IMR-90 (cell line): ENCODE data around the gene SHB. TPM values are rescaled to one million over a fixed set of nuclear protein-coding genes. Genes with fewer than 3 reads are reported as not detected.

Experiments
- ATAC-seq: fragments of 200-7000 bp; cut with Tn5 transposase; 2 replicates; pipeline ENCODE4 v1.9.1; 2020; ENCODE audit warnings: low read depth, mild to moderate bottlenecking, moderate library complexity
- BruUV-seq: library from RNA; stranded (reverse); fragments of 400-500 nt; replicated peaks from 2 replicates; lab custom pipeline; 2021; lab: Mats Ljungman, UMichigan
- CTCF ChIA-PET: fragments of 300-600 bp; formaldehyde crosslinking; extraction: SDS; loops from one replicate; lab custom pipeline; 2021; ENCODE audit warnings: antibody characterized with exemption; lab: Yijun Ruan, JAX
- POLR2A ChIA-PET: fragments of 300-600 bp; sonication (Branson Sonifier 250); formaldehyde crosslinking; loops from one replicate; lab custom pipeline; 2022; ENCODE audit warnings: antibody characterized with exemption; ENCODE audit not compliant: unreplicated experiment; lab: Charles Lee
- DNase-seq: peaks from one replicate; pipeline ENCODE4 v3.0.0; 2013
- H2AFZ ChIP-seq: replicated peaks from 2 replicates; pipeline ENCODE3; 2013; ENCODE audit warnings: low read length, mild to moderate bottlenecking; ENCODE audit not compliant: poor library complexity
- H2AK5ac ChIP-seq: 2 replicates; pipeline ENCODE4 v1.6.1; 2013; ENCODE audit warnings: low read depth, low read length, inconsistent platforms
- H2AK9ac ChIP-seq: replicated peaks from 2 replicates; pipeline ENCODE3; 2013; ENCODE audit warnings: mild to moderate bottlenecking, low read depth, low read length, moderate library complexity; ENCODE audit not compliant: poor library complexity
- H2BK120ac ChIP-seq: 2 replicates; pipeline ENCODE4 v1.6.1; 2013; ENCODE audit warnings: low read depth, low read length, inconsistent platforms
- H2BK15ac ChIP-seq: 3 replicates; pipeline ENCODE4 v1.6.1; 2013; ENCODE audit warnings: low read depth, low read length, inconsistent platforms
- H2BK20ac ChIP-seq: 2 replicates; pipeline ENCODE4 v1.6.1; 2013; ENCODE audit warnings: low read depth, mild to moderate bottlenecking, inconsistent platforms, low read length, moderate library complexity
- H2BK5ac ChIP-seq: 2 replicates; pipeline ENCODE4 v1.6.1; 2013; ENCODE audit warnings: mild to moderate bottlenecking, low read depth, low read length, inconsistent platforms; ENCODE audit not compliant: poor library complexity, severe bottlenecking
- H3K14ac ChIP-seq: replicated peaks from 2 replicates; pipeline ENCODE4 v1.6.1; 2013; ENCODE audit warnings: low read depth, low read length, inconsistent platforms
- H3K18ac ChIP-seq: 2 replicates; pipeline ENCODE4 v1.6.1; 2013; ENCODE audit warnings: low read depth, low read length, control low read depth
- H3K23ac ChIP-seq: 2 replicates; pipeline ENCODE4 v1.6.1; 2013; ENCODE audit warnings: low read depth, low read length, inconsistent platforms
- H3K27ac ChIP-seq: 2 replicates; pipeline ENCODE4 v1.5.1; 2013; ENCODE audit warnings: mild to moderate bottlenecking, control low read depth, low read length; ENCODE audit not compliant: insufficient read depth
- H3K27me3 ChIP-seq: 2 replicates; pipeline ENCODE4 v1.6.1; 2013; ENCODE audit warnings: low read length; ENCODE audit not compliant: control insufficient read depth, insufficient read depth
- H3K36me3 ChIP-seq: 2 replicates; pipeline ENCODE4 v1.6.1; 2013; ENCODE audit warnings: low read length, mixed read lengths; ENCODE audit not compliant: control insufficient read depth, insufficient read depth
- H3K4ac ChIP-seq: 2 replicates; pipeline ENCODE4 v1.6.1; 2013; ENCODE audit warnings: low read depth, low read length, inconsistent platforms
- H3K4me1 ChIP-seq: 2 replicates; pipeline ENCODE4 v1.6.1; 2013; ENCODE audit warnings: low read length, mixed read lengths; ENCODE audit not compliant: control insufficient read depth, insufficient read depth
- H3K4me2 ChIP-seq: 2 replicates; pipeline ENCODE4 v1.6.1; 2013; ENCODE audit warnings: low read depth, mild to moderate bottlenecking, control low read depth, low read length, moderate library complexity
- H3K4me3 ChIP-seq: 2 replicates; pipeline ENCODE4 v1.5.1; 2013; ENCODE audit warnings: low read depth, mild to moderate bottlenecking, control low read depth, low read length, moderate library complexity; ENCODE audit not compliant: insufficient read depth
- H3K56ac ChIP-seq: 2 replicates; pipeline ENCODE4 v1.6.1; 2013; ENCODE audit warnings: low read length, inconsistent platforms; ENCODE audit not compliant: insufficient read depth; ENCODE audit errors: extremely low read depth
- H3K79me1 ChIP-seq, 2 experiments: 2 replicates each; pipeline ENCODE4 v1.6.1; 2013; ENCODE audit warnings: low read length in 2 of 2, inconsistent platforms in 1 of 2, low read depth in 1 of 2
- H3K9ac ChIP-seq: 2 replicates; pipeline ENCODE4 v1.6.1; 2013; ENCODE audit warnings: low read depth, low read length, control low read depth
- H3K9me1 ChIP-seq: 2 replicates; pipeline ENCODE4 v1.6.1; 2013; ENCODE audit warnings: low read length, inconsistent platforms; ENCODE audit not compliant: insufficient read depth
- H3K9me3 ChIP-seq: 2 replicates; pipeline ENCODE4 v1.6.1; 2013; ENCODE audit warnings: low read length; ENCODE audit not compliant: control insufficient read depth, insufficient read depth
- H4K20me1 ChIP-seq: 2 replicates; pipeline ENCODE4 v1.6.1; 2013; ENCODE audit warnings: low read length, inconsistent platforms; ENCODE audit not compliant: insufficient read depth
- H4K5ac ChIP-seq: 2 replicates; pipeline ENCODE4 v1.6.1; 2013; ENCODE audit warnings: mild to moderate bottlenecking, low read depth, low read length, control low read depth
- H4K8ac ChIP-seq, 2 experiments: 2 replicates each; pipeline ENCODE4 v1.6.1; 2013; ENCODE audit warnings: low read depth in 2 of 2, low read length in 2 of 2, control low read depth in 1 of 2, inconsistent platforms in 1 of 2
- H4K91ac ChIP-seq: 2 replicates; pipeline ENCODE4 v1.6.1; 2013; ENCODE audit warnings: low read depth, low read length, inconsistent platforms; ENCODE audit not compliant: insufficient read depth
- BHLHE40 ChIP-seq: fragments of 150-350 bp; IDR thresholded peaks from 2 replicates; pipeline ENCODE4 v1.6.1; 2016; ENCODE audit warnings: mild to moderate bottlenecking, low read depth, low read length
- CEBPB ChIP-seq: IDR thresholded peaks from 2 replicates; pipeline ENCODE4 v1.6.1; 2012; ENCODE audit warnings: low read depth, low read length, improper control_type of control experiment
- CHD1 ChIP-seq: IDR thresholded peaks from 2 replicates; pipeline ENCODE4 v1.6.1; 2012; ENCODE audit warnings: low read depth, low read length, improper control_type of control experiment
- FOS ChIP-seq: fragments of 150-350 bp; IDR thresholded peaks from 2 replicates; pipeline ENCODE4 v1.6.1; 2016; ENCODE audit warnings: low read depth, low read length
- MXI1 ChIP-seq: IDR thresholded peaks from 2 replicates; pipeline ENCODE4 v1.6.1; 2012; ENCODE audit warnings: low read depth, mild to moderate bottlenecking, low read length, moderate library complexity, borderline replicate concordance
- POLR2A ChIP-seq: IDR thresholded peaks from 2 replicates; pipeline ENCODE4 v1.6.1; 2012; ENCODE audit warnings: mild to moderate bottlenecking, low read depth, low read length
- RAD21 ChIP-seq: IDR thresholded peaks from 2 replicates; pipeline ENCODE4 v1.6.1; 2012; ENCODE audit warnings: low read length, improper control_type of control experiment
- SMC3 ChIP-seq: fragments of 150-350 bp; IDR thresholded peaks from 2 replicates; pipeline ENCODE4 v1.6.1; 2016; ENCODE audit warnings: low read depth, mild to moderate bottlenecking, antibody characterized with exemption, low read length, moderate library complexity
- WGBS, 2 experiments: methylation state at CpG; one replicate each; pipeline versions ENCODE4 v1.1.5 to v1.1.7; 2013; ENCODE audit warnings: missing lambda C conversion rate in 2 of 2; ENCODE audit not compliant: insufficient read length in 1 of 2; ENCODE audit errors: extremely low coverage in 2 of 2; 5-methylcytosine and 5-hydroxymethylcytosine counted together
- dilution Hi-C: fragments of 300-500 bp; cut with HindIII; formaldehyde crosslinking; loops from one replicate; pipeline ENCODE4 v1.14.3; 2018; ENCODE audit warnings: low sequenced_read_pairs; ENCODE audit not compliant: unreplicated experiment
- in situ Hi-C: fragments of 300-500 bp; cut with MboI; formaldehyde crosslinking; loops from 3 replicates; pipeline ENCODE4 v1.14.3; 2019; ENCODE audit warnings: low sequenced_read_pairs, inconsistent platforms, mixed read lengths
- intact Hi-C: fragments of 100-400 bp; cut with micrococcal nuclease; formaldehyde crosslinking; loops from 2 replicates; pipeline ENCODE4 v1.10.0; 2022
- polyA plus RNA-seq, 3 experiments: library from polyadenylated mRNA; depleted of rRNA; stranded (reverse); fragments of >200 nt; gene quantifications; 2 replicates each; pipeline ENCODE4 v1.2.3, GENCODE V29; 2012; ENCODE audit warnings: low replicate concordance in 1 of 3
- total RNA-seq: library from RNA; depleted of rRNA; stranded (reverse); fragments of >200 nt; gene quantifications from 2 replicates; pipeline ENCODE4 v1.2.3, GENCODE V29; 2012
- TF ChIP-seq, protein P1 (sequence below): conservative IDR thresholded peaks from 2 replicates; pipeline ENCODE4 v1.5.1; 2012; ENCODE audit warnings: mild to moderate bottlenecking, low read depth, low read length, improper control_type of control experiment

SHB gene
- total and polyA plus RNA-seq, 2 of the 4 experiments (the other 2 are of a cell fraction): 6.1 to 20.4 TPM

DNA sequence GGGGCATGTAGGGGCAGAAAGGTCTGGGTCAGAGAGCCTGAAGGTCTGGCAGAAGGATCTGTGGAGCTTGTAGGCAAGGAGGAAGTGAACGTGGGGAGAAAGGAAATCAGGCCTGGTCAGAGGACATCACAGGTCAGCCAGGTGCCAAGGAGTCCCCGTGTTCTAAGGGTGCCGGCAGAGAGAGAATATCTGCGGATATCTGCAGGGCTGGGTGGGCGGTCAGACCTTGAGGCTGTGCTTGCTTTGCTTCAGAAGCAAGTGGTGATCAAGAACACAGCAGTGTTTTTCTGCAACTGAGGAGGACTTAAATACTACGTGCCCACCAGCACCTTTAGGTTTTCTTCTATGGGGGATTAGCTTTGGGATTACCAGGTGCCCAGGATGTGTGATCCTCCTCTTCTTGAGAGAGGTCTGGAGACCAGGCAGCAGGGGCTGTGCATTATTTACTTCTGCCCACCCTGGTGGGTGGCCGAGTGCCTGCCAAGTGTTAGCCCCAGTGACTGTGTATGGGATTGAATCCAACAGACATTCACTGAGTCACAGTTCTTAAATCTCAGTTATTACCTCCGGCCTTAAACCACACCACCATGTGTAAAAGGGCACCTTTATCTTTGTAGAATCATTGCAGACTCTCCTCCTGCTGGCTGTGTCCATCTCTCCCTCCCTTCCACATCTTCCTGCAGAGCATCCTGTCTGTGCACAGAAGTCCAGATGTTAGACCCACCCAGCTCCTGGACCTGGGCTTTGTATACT lies 12.5 kb upstream of the SHB start:
- BruUV-seq: no TSS peak
- H3K23ac ChIP-seq: no peak overlapping the region
- TF ChIP-seq MXI1: no peak
- no peak for TF ChIP-seq CHD1
- no peak for TF ChIP-seq CEBPB
- no peak for TF ChIP-seq SMC3
- TF ChIP-seq, protein P1, sequence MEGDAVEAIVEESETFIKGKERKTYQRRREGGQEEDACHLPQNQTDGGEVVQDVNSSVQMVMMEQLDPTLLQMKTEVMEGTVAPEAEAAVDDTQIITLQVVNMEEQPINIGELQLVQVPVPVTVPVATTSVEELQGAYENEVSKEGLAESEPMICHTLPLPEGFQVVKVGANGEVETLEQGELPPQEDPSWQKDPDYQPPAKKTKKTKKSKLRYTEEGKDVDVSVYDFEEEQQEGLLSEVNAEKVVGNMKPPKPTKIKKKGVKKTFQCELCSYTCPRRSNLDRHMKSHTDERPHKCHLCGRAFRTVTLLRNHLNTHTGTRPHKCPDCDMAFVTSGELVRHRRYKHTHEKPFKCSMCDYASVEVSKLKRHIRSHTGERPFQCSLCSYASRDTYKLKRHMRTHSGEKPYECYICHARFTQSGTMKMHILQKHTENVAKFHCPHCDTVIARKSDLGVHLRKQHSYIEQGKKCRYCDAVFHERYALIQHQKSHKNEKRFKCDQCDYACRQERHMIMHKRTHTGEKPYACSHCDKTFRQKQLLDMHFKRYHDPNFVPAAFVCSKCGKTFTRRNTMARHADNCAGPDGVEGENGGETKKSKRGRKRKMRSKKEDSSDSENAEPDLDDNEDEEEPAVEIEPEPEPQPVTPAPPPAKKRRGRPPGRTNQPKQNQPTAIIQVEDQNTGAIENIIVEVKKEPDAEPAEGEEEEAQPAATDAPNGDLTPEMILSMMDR: no peak
- no peak for TF ChIP-seq RAD21
- TF ChIP-seq BHLHE40: no peak
- TF ChIP-seq POLR2A: no peak
- TF ChIP-seq FOS: no peak
- H2BK15ac ChIP-seq: no peak overlapping the region
- no peak overlapping the region for H3K14ac ChIP-seq
- H3K27me3 ChIP-seq: no peaks in the 10 kb centered on the region
- H3K4me3 ChIP-seq: no peak overlapping the region
- no peak overlapping the region for H2AK9ac ChIP-seq
- peak overlapping the region; percentile 66; the same call in 1 of the 2 replicates for H2BK20ac ChIP-seq
- WGBS, 2 experiments: 26% methylated on average over 3 of the region's 8 CpGs; no CpG with 5 or more reads in 1 of the 2 experiments
- in situ Hi-C loops: loop anchor here (10.0 kb wide), 1 partner anchor 283 kb away; no protein-coding TSS in a partner anchor
- H4K20me1 ChIP-seq: no peaks in the 10 kb centered on the region
- H4K91ac ChIP-seq: no peak overlapping the region
- no peak overlapping the region for H2AFZ ChIP-seq
- H3K4me1 ChIP-seq: peaks cover 11% of the 10 kb centered on the region
- POLR2A ChIA-PET: no interaction called here
- H4K8ac ChIP-seq: no peak overlapping the region
- 0 out of 4 replicates have a peak, but pooled peaks cover 0 to 7% of the 10 kb centered on the region in 2 experiments for H3K79me1 ChIP-seq
- H4K5ac ChIP-seq: no peak overlapping the region
- H3K36me3 ChIP-seq: no peaks in the 10 kb centered on the region
- no peak for ATAC-seq
- intact Hi-C loops: no loop called here
- CTCF ChIA-PET: no interaction called here
- 0 out of 2 replicates have a peak overlapping the region, but pooled peaks have one; percentile 47 for H3K4ac ChIP-seq
- H3K9ac ChIP-seq: no peak overlapping the region
- H3K27ac ChIP-seq: no peak overlapping the region
- no peak overlapping the region for H3K56ac ChIP-seq
- no peak overlapping the region for H3K18ac ChIP-seq
- no peaks in the 10 kb centered on the region for H3K9me3 ChIP-seq
- no peak for DNase-seq
- dilution Hi-C loops: no loop called here
- H2BK5ac ChIP-seq: no peak overlapping the region
- 0 out of 2 replicates have a peak overlapping the region, but pooled peaks have one; percentile 51 for H2AK5ac ChIP-seq
- no peak overlapping the region for H2BK120ac ChIP-seq
- H3K9me1 ChIP-seq: peaks cover 5% of the 10 kb centered on the region; the same call in 1 of the 2 replicates
- no peak overlapping the region for H3K4me2 ChIP-seq
